Measurements from ENCODE around the gene TSPEAR. TPM values are rescaled to one million over a fixed set of nuclear protein-coding genes. Genes with fewer than 3 reads are reported as not detected.
"Not testable (repeated sequence)": the region's sequence is repeated elsewhere in the genome, so short reads cannot be mapped to it uniquely, and the experiment has no call there.

Gene TSPEAR
- total RNA-seq, 1 donor from 2014 or later = 0.10 TPM

DNA sequence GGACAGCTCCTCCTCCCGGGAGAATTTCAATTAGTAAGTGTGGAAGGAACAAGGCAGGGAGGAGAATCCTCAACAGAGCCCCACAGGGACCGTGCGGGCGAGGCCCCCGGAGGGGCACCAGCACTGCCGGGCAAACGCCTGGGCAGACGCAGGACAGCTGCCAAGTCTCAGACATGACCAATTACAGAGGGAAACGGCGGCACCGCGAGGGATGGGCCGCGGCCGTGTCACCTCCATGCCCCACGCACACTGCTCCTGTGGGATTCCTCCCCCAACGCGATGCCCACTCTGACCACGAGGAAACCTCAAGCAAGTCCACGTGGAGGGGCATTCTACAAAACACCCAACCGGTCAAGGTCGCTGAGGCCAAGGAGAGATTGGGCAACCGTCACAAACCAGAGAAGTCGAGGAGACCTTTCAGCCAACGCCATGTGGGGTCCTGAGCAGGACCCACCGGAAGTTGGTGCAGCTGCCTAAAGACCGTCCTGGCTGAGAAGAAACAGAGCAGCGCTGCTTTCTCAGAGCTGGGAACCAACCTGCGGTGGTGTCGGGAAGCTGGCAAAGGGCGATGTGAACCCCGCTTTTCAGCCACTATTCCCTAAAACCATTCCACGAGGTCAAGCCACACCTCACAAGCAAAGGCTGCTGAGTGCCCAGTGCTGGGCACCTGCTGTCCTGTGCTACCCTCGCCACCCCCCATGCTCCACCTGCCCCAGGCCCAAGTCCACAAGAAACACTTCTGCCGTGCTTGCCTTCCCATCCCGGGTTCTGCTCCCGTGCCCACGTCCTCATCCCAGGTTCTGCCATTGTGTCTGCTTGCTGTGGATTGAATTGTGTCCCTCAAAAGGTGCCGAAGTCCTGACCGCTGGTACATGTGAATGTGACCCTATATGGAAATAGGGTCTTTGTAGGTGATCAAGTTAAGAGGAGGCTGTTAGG, 139.3 kb downstream of the TSPEAR start:
- no peak for DNase-seq (ENCODE audit: low spot score)

DNA sequence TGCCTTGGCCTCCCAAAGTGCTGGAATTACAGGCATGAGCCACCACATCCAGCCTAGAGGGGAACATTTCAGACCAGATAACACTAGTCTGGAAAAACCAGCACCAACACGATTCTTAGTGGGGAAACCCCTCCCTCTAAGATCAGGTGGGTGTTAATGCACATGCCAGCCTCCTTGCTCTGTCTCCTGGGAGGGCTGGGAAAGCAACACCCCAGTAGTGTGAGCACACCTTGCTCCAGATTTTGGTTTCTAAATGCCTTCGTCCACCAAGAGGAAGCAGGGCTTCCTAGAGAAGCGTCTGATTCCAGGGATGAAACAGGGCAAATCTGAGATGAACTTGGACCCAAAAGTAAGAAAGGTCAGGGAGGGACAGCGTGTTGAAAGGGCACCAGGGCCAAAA, 140.1 kb downstream of the TSPEAR start:
- DNase-seq (ENCODE audit: low spot score) = no peak

DNA sequence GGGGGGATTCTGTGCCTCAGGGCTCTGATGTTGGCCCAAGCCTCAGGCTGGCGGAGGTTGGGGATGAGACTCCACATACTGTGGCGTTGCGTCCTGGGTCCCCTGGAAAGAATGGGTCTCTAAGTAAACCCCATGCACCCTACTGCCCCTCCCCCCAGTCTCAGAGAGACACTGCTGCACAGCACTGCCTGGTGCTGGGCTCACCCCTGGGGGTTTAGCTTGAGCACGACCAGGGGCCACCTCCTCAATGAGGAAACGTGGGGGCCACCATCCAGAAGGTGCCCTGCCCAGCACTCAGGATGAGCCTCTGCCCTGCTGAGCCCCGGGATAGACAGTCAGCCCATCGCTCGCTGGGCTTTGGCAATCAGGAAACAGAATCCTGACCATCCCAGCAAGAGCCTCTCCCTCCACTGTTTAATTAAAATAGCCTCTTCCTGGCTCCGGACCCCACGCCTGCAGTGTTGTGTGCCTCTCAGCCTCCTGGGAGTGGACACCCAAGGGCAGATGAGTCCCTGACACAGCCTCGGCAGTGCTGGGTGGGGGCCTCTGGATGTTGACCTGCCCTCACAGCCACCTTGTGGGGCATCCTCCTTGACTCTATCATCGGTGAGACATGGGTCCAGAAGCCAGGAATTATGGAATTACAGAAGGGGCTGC, 141.4 kb downstream of the TSPEAR start:
- DNase-seq (ENCODE audit: low spot score) = no peak

DNA sequence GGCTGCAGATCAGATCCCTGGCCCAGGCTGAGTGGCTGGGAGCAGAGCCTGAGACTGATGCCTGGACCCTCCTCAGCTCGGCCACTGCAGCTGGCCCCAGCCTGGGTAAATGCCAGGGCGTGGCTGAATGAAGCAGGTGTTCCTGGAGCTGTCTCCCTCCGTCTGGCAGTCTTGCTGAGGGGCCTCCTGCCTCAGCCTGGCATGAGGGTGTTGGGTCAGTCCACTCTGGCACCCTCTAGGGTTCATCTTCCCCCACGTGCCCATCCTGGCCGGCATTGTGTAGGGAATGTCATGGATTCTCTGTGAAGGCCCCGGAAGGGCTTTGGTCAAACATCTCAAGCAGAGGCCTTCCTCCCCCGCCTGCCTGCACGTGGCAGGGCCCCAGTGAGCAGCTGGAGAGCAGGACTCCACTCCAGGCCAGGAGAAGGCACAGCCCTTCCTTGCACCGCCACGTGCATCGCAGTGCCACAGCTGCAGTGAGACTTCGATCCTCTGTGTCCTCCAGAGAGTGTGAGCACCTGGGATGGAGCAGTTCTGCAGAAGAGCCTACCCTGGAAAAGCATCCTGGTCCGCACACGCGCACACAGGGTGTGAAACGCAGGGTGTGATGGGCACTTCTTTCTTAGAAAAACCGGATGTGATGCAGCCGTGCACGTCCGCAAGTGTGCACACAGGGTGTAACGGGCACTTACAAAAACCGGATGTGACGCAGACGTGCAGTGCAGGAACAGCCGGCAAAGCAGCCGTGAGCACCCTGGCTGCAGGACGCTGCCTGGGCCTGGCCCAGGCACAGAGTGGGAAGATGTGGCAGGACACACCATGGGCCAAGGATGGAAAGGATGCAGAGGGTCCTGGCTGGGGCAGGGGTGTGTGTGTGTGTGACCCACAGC, 142.5 kb downstream of the TSPEAR start:
- DNase-seq (ENCODE audit: low spot score) = no peak

DNA sequence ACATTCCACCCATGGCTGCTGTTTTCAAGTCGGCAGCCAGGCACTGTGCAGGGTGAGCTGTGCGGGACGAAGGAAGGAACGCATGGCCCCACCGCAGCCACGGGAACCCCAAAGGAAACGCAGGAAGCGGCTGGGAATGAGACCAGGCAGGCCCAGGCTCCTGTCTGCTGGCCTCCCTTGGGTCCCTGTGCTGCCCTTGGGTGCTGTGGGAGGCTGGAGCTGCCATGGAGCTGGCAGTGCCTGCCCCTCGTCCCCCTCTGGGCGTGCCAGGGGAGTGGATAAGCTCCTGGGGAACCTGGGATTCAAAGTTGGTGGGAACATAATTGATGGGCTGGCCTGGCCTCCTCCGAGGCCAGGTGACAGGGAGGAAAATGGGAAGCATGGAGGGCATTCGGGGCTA, 143.1 kb downstream of the TSPEAR start:
- no peak for DNase-seq (ENCODE audit: low spot score)

GRCh38 chr21:44567481-44568171, 143.7 kb downstream of the TSPEAR start:
- no peak for DNase-seq (ENCODE audit: low spot score)

DNA sequence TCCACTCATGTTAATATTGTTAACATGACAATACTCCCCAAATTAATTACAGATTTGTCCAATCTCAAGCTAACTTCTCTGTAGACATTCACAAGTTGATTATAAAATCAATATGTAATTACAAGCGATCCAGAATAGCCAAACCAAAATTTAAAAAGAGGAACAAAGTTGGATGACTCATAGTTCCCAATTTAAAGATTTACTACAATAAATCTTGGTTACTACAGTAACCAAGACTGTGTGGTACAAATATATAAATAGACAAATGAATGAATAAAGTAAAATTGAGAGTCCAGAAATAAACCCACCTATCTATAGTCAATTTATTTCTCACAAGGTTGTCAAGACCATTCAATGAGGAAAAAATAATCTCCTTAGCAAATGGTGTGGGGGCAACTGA, 145.0 kb downstream of the TSPEAR start:
- no peak for DNase-seq (ENCODE audit: low spot score)

- no peak for DNase-seq (ENCODE audit: low spot score)
Observed at GRCh38 chr21:44564886-44565598, 146.3 kb downstream of the TSPEAR start.

- no peak for DNase-seq (ENCODE audit: low spot score)
Observed at GRCh38 chr21:44564099-44564498, 147.3 kb downstream of the TSPEAR start.

GRCh38 chr21:44558695-44559094, 152.7 kb downstream of the TSPEAR start, which contains the start of gene KRTAP10-3:
TSS of gene KRTAP10-3 (minus strand) at chr21:44558795. CDS start at chr21:44558715, 80 bp downstream.
- no peak for DNase-seq (ENCODE audit: low spot score)

- DNase-seq (ENCODE audit: low spot score) = not testable (repeated sequence)
Observed at GRCh38 chr21:44558329-44558675, 153.1 kb downstream of the TSPEAR start.

- DNase-seq (ENCODE audit: low spot score) = no peak
Observed at GRCh38 chr21:44557491-44558328, 153.7 kb downstream of the TSPEAR start.

DNA sequence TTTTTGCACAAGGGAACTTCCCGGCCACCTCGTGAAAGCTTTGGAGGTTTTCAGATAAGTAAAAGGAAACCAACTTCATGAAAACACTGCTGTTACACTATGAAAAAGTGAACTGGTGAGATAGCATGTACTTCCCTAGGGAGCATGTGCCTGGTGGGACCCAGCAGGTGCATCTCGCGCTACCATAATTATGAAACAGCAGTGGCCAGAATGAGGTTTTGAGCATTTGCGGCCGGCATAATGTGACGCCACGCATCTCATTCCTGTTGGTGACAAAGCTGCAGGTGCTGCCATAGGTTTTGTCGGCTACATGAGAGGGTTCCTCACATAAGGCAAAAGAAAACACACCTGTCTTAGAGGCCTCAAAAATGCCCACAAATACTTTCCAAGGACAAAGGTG, 154.5 kb downstream of the TSPEAR start:
- DNase-seq (ENCODE audit: low spot score) = no peak

- no peak for DNase-seq (ENCODE audit: low spot score)
Observed at GRCh38 chr21:44555200-44555875, 156.0 kb downstream of the TSPEAR start.

DNA sequence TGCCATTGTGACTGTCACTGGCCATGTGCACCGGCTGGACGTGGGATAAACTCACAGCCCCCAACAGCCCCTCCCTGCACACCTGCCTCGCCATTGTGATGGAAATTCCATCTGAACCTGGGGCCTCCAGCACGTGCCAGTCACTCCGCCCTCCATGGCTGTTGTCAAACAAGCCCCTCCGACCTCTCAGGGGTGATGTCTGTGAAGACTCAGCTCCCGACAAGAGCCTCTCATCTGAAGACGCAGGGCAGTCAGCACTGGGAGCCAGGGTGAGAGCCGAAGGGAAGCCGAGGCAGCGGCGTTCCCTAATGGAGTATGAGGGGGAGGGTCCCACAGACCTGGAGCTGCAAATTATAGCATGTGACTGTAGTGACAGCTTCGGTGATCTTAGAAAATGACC, 158.7 kb downstream of the TSPEAR start:
- no peak for DNase-seq (ENCODE audit: low spot score)

GRCh38 chr21:44552136-44552535, 159.2 kb downstream of the TSPEAR start:
- no peak for DNase-seq (ENCODE audit: low spot score)

GRCh38 chr21:44551340-44551961, 159.9 kb downstream of the TSPEAR start, which contains the start of gene KRTAP10-2:
TSS of gene KRTAP10-2 (minus strand) at chr21:44551505. CDS start at chr21:44551458, 47 bp downstream.
- no peak for DNase-seq (ENCODE audit: low spot score)

GRCh38 chr21:44550807-44551206, 160.6 kb downstream of the TSPEAR start:
- no peak for DNase-seq (ENCODE audit: low spot score)

DNA sequence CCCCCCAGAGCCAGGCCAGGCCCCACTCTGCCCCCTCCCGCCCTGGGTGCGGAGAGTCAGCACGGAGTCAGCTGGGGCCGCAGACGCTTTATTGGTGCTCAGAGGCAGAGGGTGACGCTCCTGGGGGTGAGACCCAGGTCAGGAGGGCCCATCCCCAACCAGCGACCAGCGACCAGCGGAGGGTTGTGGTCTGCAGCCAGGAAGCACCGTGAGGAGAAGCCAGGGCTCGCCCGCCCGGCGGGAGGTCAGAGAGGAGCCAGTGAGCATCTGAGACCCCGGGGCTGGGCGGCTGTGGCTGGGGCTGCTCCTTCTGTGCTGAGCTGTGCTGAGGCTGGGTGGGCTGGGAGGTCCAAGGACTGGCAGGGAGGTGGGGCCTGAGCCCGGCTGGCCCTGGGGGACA, 161.1 kb downstream of the TSPEAR start:
- DNase-seq (ENCODE audit: low spot score) = not testable (repeated sequence)
